Adrenal gland (tissue), 5 donors: Measurements from ENCODE around the gene EHD4.

Experiments
- POLR2A ChIP-seq, 2 donors: fragments of 450-650 bp; IDR thresholded peaks; one replicate each; pipeline ENCODE4 v1.6.1; 2017; ENCODE audit warnings: antibody characterized with exemption in 2 of 2, mild to moderate bottlenecking in 2 of 2, moderate library complexity in 1 of 2
- TF ChIP-seq, protein P1 (sequence below), 6 experiments: fragments of 450-650 bp in 4 of 6; fragments of 200-600 bp in 2 of 6; sonication (generic) in 1 of 6; IDR thresholded peaks; 1 replicate in 5 of 6; 2 replicates in 1 of 6; pipeline versions ENCODE4 v1.5.1 to v1.8.0; 2016 to 2021; ENCODE audit warnings: antibody characterized with exemption in 6 of 6, mild to moderate bottlenecking in 2 of 6, moderate library complexity in 1 of 6
- donor health status: DM: no; HTN: no; CAD: no.

- TF ChIP-seq, protein P1, sequence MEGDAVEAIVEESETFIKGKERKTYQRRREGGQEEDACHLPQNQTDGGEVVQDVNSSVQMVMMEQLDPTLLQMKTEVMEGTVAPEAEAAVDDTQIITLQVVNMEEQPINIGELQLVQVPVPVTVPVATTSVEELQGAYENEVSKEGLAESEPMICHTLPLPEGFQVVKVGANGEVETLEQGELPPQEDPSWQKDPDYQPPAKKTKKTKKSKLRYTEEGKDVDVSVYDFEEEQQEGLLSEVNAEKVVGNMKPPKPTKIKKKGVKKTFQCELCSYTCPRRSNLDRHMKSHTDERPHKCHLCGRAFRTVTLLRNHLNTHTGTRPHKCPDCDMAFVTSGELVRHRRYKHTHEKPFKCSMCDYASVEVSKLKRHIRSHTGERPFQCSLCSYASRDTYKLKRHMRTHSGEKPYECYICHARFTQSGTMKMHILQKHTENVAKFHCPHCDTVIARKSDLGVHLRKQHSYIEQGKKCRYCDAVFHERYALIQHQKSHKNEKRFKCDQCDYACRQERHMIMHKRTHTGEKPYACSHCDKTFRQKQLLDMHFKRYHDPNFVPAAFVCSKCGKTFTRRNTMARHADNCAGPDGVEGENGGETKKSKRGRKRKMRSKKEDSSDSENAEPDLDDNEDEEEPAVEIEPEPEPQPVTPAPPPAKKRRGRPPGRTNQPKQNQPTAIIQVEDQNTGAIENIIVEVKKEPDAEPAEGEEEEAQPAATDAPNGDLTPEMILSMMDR (IDR thresholded peaks at IDR 0.05) = no peak
- TF ChIP-seq POLR2A (IDR thresholded peaks at IDR 0.05) = no peak
These were observed 85.2 kb downstream of the EHD4 start for GRCh38 chr15:41887161-41887560.
